Testis (tissue), 3 donors: ENCODE results near the gene RELCH. TPM values are rescaled to one million over a fixed set of nuclear protein-coding genes. Genes with fewer than 3 reads are reported as not detected.

Source experiments
- DNase-seq: peaks from one replicate; pipeline ENCODE4 v3.0.0-alpha.2; 2019
- H3K27ac ChIP-seq, 2 donors: fragments of 200-600 bp; sonication (generic); one replicate each; pipeline ENCODE4 v1.5.1; 2019
- H3K27me3 ChIP-seq: fragments of 200-600 bp; sonication (generic); one replicate; pipeline ENCODE4 v1.5.1; 2019
- H3K36me3 ChIP-seq: fragments of 200-600 bp; sonication (generic); one replicate; pipeline ENCODE4 v1.5.1; 2017; ENCODE audit warnings: low read depth; ENCODE audit errors: missing control alignments
- H3K4me1 ChIP-seq: fragments of 200-600 bp; sonication (generic); one replicate; pipeline ENCODE4 v1.5.1; 2019
- H3K4me3 ChIP-seq, 2 donors: fragments of 200-600 bp; sonication (generic); one replicate each; pipeline ENCODE4 v1.5.1; 2017 to 2019
- H3K9me3 ChIP-seq: fragments of 200-600 bp; sonication (generic); one replicate; pipeline ENCODE4 v1.5.1; 2017
- CTCF ChIP-seq, 3 experiments: fragments of 450-650 bp in 2 of 3; fragments of 200-600 bp in 1 of 3; sonication (generic) in 1 of 3; IDR thresholded peaks; one replicate each; pipeline ENCODE4 v1.5.1; 2016 to 2019; ENCODE audit warnings: antibody characterized with exemption in 3 of 3, mild to moderate bottlenecking in 2 of 3, moderate library complexity in 1 of 3
- POLR2A ChIP-seq: fragments of 450-650 bp; IDR thresholded peaks from one replicate; pipeline ENCODE4 v1.6.1; 2017; ENCODE audit warnings: antibody characterized with exemption, mild to moderate bottlenecking, moderate library complexity
- WGBS, 2 donors: methylation state at CpG; one replicate each; pipeline ENCODE4 v1.1.5; 2018; 5-methylcytosine and 5-hydroxymethylcytosine counted together
- intact Hi-C: fragments of 100-400 bp; cut with DNase I; formaldehyde crosslinking; loops from one replicate; pipeline ENCODE4 v1.15.1; 2023; ENCODE audit warnings: low total_unique reads
- polyA plus RNA-seq: library from polyadenylated mRNA; stranded (reverse); fragments of 350-450 nt; fragmentation: Illumina TruSeq; extraction: RNeasy Lipid Tissue Mini Kit (QIAGEN cat#74804); gene quantifications from one replicate; pipeline ENCODE4 v1.2.3, GENCODE V29; 2014; ENCODE audit warnings: low read depth, low replicate concordance; ENCODE audit not compliant: insufficient read depth
- total RNA-seq, 2 donors: library from RNA; depleted of rRNA; stranded (reverse); fragments of >200 nt; gene quantifications; one replicate each; pipeline ENCODE4 v1.2.3, GENCODE V29; 2016

The RELCH gene
- total and polyA plus RNA-seq, 3 donors from 2014 or later, result 15.7 to 41.6 (median 27.2) TPM

- H3K4me1 ChIP-seq, result no peaks in the 10 kb centered on the region
- no peak for TF ChIP-seq POLR2A
- no peak for TF ChIP-seq CTCF (IDR thresholded peaks at IDR 0.05)
- intact Hi-C loops, result no loop called here
- H3K9me3 ChIP-seq, result no peaks in the 10 kb centered on the region
- no peak overlapping the region for H3K27ac ChIP-seq
- no peaks in the 10 kb centered on the region for H3K36me3 ChIP-seq
- H3K4me3 ChIP-seq, result no peak overlapping the region
- no peaks in the 10 kb centered on the region for H3K27me3 ChIP-seq
- no peak for DNase-seq
- WGBS, 2 donors, result 79 to 95% methylated on average over 2 of the region's 2 CpGs
Observed at GRCh38 chr18:62345909-62346308, 158.9 kb downstream of the RELCH start.

- Histone ChIP-seq H3K27ac (no peak overlapping the region), H3K9me3 (no peaks in the 10 kb centered on the region), H3K4me3 (no peak overlapping the region), H3K27me3 (no peaks in the 10 kb centered on the region), H3K4me1 (no peaks in the 10 kb centered on the region), H3K36me3 (no peaks in the 10 kb centered on the region)
- no peak for DNase-seq
- intact Hi-C loops, result no loop called here
- whole genome bisulfite sequencing, 2 donors, result 77 to 81% methylated on average over 7 of the region's 7 CpGs
- TF ChIP-seq CTCF (IDR thresholded peaks at IDR 0.05) (no peak), POLR2A (no peak)
Observed at GRCh38 chr18:62346333-62347088, 159.5 kb downstream of the RELCH start.

- no peaks in the 10 kb centered on the region for H3K36me3 ChIP-seq
- 72 to 80% methylated on average over 6 of the region's 6 CpGs for WGBS, 2 donors
- H3K4me3 ChIP-seq, result no peak overlapping the region
- no peak overlapping the region for H3K27ac ChIP-seq
- TF ChIP-seq POLR2A (no peak), CTCF (IDR thresholded peaks at IDR 0.05) (no peak)
- intact Hi-C loops, result no loop called here
- no peaks in the 10 kb centered on the region for H3K4me1 ChIP-seq
- DNase-seq, result no peak
- H3K9me3 ChIP-seq, result no peaks in the 10 kb centered on the region
- H3K27me3 ChIP-seq, result no peaks in the 10 kb centered on the region
Observed at GRCh38 chr18:62347089-62347506, 160.0 kb downstream of the RELCH start.

- Histone ChIP-seq H3K27ac (no peak overlapping the region), H3K9me3 (no peaks in the 10 kb centered on the region), H3K4me1 (no peaks in the 10 kb centered on the region), H3K36me3 (no peaks in the 10 kb centered on the region), H3K4me3 (no peak overlapping the region), H3K27me3 (no peaks in the 10 kb centered on the region)
- 83 to 84% methylated on average over 4 of the region's 4 CpGs for WGBS, 2 donors
- intact Hi-C loops, result no loop called here
- TF ChIP-seq CTCF (IDR thresholded peaks at IDR 0.05) (no peak), POLR2A (no peak)
- no peak for DNase-seq
Observed at GRCh38 chr18:62348474-62348873, 161.4 kb downstream of the RELCH start.

- intact Hi-C loops, result no loop called here
- Histone ChIP-seq H3K4me3 (no peak overlapping the region), H3K27me3 (no peaks in the 10 kb centered on the region), H3K36me3 (no peaks in the 10 kb centered on the region), H3K27ac (no peak overlapping the region), H3K4me1 (no peaks in the 10 kb centered on the region), H3K9me3 (no peaks in the 10 kb centered on the region)
- 83 to 89% methylated on average over 7 of the region's 7 CpGs for WGBS, 2 donors
- TF ChIP-seq CTCF (IDR thresholded peaks at IDR 0.05) (no peak), POLR2A (no peak)
- DNase-seq, result no peak
Observed at GRCh38 chr18:62353170-62353569, 166.1 kb downstream of the RELCH start.
